Subcutaneous adipose tissue (tissue), 4 donors: ENCODE results near the gene MAST2. TPM values are rescaled to one million over a fixed set of nuclear protein-coding genes. Genes with fewer than 3 reads are reported as not detected.

Experiments used
- CTCF ChIP-seq: fragments of 450-650 bp; IDR thresholded peaks from one replicate; pipeline ENCODE4 v1.5.1; 2016; ENCODE audit warnings: low read depth, mild to moderate bottlenecking, control low read depth, antibody characterized with exemption, moderate library complexity
- total RNA-seq, 4 donors: library from RNA; depleted of rRNA; stranded (reverse); fragments of >200 nt; gene quantifications; one replicate each; pipeline ENCODE4 v1.1.0, GENCODE V29; 2016

MAST2 gene
- total RNA-seq, 4 donors from 2014 or later, result 13.4 to 23.3 (median 18.2) TPM

GRCh38 chr1:45833361-45833760 is 29.9 kb downstream of the MAST2 start:
- TF ChIP-seq CTCF, result no peak

DNA sequence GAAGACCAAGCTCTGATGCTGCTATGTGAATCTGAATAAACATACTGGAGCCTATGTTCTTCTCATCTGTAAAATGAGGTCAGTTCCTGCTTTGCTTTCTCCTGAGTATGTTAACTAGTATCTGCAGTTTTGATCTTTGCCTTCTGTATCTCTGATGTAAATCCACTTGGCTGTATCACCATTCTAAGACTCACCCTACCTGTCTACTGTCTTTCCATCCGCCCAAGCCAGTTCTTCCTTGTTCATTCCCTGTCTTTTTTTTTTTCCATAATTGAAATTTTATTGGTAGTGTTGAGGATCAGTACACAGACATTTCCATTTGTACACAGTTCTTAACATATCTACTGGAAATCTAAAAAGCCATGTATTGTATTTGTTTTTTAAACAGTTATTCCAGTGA is 31.3 kb downstream of the MAST2 start:
- no peak for TF ChIP-seq CTCF

DNA sequence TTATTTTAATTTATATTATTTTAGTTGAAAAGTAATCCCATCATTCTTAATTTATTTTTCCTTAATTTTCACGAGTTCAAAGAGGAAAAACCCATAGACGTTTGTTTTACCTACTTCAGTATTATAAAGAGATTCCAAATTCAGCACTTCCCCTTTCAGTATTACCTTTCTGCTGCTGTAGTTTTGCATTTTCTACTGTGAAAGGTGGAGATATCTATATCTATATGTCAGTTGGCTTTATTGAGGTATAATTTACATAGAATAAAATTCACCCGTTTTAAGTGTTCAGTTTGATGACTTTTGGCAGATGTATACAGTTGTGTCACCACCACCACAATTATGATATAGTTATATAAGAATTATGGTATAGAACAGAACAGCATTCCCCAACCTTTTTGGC is 33.0 kb downstream of the MAST2 start:
- no peak for TF ChIP-seq CTCF

DNA sequence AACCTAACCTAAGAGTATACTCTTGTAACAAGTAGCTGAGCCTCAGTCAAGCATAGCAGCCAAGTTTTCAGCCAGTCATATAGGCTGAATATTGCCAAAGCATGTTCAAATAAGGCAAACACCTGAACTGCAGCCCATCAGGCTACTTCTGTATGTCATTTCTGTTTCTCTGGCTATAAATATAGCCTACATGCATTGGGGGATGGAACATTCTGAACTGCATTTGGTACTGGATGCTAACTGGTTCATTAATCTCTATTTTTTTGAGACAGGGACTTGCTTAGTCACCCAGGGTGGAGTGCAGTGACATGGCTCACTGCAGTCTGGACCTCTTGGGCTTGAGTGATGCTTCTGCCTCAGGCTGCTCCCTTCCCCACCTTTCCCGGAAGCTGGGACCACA is 37.3 kb downstream of the MAST2 start:
- no peak for TF ChIP-seq CTCF

- TF ChIP-seq CTCF, result no peak
Observed at GRCh38 chr1:45842786-45843185, 39.4 kb downstream of the MAST2 start.

GRCh38 chr1:45843474-45843905 is 40.1 kb downstream of the MAST2 start:
- TF ChIP-seq CTCF, result no peak

- TF ChIP-seq CTCF, result no peak
Observed at GRCh38 chr1:45846931-45847330, 43.5 kb downstream of the MAST2 start.
